CD4-positive, alpha-beta T cell treated with Interferon gamma for 1 hour (primary cell): ENCODE data around the gene XNDC1N.
"Not testable (repeated sequence)": the region's sequence is repeated elsewhere in the genome, so short reads cannot be mapped to it uniquely, and the experiment has no call there.

Experiments used
- DNase-seq: peaks from one replicate; pipeline ENCODE4 v3.0.0-alpha.2; 2020

XNDC1N gene

DNA sequence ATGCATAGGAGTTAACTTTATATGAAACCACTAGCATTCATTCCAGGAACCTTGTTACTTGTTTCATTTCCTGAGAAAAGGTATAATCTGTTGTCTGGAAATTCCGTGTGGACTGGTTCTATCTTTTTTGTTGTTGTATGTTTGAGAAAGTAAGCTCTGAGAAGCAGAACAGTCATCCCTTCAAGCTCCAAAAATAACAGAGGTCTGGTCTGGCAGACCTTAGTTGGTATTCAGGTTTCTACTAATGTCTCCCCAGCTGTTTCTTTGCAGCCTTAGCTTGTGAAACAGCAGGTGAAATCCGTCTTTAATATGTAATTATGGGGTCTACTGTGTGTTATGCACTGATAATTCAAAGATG lies 2.8 kb upstream of the XNDC1N start:
- DNase-seq, result no peak

DNA sequence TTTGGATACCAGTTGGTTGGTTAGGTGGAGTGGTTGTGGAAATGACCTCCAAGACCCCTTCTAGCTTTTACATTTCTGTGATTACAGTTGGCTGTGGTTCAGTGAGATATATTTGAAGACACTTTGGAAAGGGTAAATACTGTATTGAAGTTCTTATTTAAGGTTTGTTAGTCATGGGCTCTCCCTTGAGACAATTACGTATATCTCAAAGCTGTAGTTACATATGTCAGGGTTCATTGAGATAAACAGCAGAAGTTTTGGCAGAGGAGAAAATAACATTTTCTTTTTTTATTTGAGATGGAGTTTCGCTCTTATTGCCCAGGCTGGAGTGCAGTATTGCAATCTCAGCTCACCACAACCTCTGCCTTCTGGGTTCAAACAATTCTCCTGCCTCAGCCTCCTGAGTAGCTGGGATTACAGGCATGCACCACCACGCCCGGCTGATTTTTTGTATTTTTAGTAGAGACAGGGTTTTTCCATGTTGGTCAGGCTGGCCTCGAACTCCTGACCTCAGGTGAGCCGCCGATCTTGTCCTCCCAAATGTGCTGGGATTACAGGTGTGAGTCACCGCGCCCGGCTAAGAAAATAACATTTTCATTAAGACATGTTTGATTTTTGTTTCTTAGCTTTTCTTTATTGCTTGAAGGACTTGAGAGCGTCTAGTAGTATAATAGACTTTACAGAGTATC lies 2.3 kb upstream of the XNDC1N start:
- DNase-seq, result no peak

DNA sequence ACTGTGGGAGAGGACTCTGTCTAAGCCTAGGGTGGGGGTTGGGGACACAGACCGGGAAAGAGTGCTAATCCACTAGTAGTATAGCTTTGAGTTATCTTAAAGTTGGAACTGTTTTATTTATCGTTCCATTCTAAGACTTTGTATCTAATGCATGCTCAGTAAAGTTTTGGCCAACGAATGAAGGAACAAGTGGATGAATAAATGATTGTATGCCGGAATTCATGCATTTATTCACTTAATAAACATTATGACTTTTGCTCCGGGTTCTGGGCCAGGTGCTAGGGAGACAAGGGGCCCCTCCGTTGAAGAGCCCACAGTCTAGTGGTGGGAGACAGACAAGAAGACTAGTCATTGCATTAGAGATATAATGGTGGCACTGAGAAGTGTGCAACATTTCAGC lies 1.1 kb upstream of the XNDC1N start:
- DNase-seq, result no peak

DNA sequence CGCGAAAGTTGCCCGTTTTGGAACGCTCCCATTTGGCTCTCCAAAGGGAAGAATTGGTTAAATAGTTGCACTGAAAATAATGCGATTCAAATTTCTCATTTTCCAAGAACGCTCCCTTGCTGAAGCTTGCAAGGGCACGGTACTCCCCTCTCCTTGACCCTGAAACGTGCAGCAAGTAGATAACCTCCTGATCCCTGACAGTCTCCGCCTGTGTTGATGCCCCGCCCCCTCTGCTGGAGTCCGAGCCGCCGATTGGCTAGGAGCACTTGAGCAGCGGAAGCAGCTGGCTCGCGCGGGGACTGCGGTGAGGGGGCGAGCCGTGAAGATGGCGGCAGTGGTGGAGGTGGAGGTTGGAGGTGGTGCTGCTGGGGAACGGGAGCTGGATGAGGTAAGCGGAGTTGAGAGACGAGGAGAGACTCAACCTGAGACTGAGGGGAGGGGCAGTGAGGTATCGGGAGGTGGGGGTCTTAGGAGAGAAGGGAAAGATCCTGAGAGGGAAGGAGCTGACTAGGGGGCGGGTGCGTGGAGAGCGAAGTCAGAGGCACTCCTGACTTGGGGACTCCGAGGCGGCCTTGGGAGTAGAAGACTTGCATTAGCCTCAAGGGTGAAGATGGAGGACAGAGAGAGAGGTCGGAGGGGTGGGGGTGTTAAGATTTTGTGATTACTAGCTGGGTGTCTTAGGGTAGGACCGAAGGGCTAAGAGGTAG lies 496 bp upstream of the XNDC1N start, which contains the start of gene RNF121:
Gene RNF121 (plus strand): TSS at position 310 of the 707 bp plus-strand sequence. CDS start 16 bp downstream, at position 326.
- peak; percentile 95 for DNase-seq

DNA sequence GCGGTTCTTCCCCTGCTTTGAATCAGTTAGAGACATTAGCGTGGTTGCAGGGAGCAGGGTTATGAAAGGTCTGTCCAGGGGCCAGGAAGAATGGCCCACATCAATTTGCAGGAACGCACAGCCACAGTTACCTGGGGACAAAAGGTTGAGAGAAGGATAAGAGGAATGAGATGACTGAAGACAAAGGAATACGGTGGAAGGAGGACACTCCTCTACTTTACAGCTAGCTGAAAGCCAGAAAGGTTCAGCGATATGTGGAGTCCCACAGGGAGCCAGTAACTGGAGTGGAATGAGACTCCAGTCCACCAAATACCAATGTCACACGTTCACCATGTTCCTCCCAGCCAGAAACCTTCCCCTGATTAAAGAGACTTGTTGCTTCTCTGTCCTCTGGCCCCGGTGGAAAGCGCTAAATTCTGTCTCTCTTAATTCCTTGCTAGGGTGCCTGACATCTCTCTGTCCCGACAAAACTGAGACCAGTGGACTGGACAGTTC lies 10.7 kb downstream of the XNDC1N start:
- DNase-seq, result no peak

DNA sequence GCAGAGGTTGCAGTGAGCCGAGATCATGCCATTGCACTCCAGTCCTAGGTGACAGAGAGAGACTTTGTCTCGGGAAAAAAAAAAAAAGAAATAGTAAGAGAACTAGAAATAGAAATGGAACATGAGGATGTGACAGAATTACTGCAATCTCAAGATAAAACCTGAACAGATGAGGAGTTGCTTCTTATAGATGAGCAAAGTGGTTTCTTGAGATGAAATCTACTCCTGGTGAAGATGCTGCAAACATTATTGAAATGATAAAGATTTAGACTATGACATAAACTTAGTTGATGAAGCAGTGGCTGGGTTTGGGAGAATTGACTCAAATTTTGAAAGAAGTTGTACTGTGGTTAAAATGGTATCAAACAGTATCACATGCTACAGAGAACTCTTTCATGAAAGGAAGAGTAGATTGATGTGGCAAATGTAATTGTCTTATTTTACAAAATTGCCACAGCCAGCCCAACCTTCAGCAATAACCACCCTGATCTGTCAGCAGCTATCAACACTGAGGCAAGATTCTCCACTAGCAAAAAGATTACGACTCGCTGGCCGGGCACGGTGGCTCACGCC lies 13.7 kb downstream of the XNDC1N start:
- DNase-seq, result no peak

DNA sequence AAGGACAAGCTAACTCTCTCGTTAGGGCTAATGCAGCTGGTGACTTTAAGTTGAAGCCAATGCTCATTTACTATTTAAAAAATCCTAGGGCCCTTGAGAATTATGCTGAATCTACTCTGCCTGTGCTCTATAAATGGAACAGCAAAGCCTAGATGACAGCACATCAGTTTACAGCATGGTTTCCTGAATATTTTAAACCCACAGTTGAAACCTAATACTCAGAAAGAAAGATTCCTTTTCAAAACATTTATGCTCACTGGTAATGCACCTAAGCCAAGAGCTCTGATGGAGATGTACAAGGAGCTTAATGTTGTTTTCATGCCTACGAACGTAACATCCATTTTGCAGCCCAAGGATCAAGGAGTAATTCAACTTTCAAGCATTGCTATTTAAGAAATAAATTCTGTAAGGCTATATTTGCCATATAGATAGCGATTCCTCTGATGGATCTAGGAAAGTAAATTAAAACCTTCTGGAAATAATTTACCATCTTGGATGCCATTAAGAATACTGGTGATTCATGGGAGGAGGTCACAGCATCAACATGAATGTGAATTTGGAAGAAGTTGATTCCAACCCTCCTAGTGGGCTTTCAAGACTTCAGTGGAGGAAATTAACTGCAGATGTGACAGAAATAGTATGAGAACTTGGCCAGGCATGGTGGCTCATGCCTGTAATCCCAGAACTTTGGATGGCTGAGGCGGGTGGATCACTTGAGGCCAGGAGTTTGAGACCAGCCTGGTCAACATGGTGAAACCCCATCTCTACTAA lies 14.5 kb downstream of the XNDC1N start:
- no peak for DNase-seq

- DNase-seq, result not testable (repeated sequence)
These were observed 16.4 kb downstream of the XNDC1N start for GRCh38 chr11:71911986-71912340.

GRCh38 chr11:71911321-71911985 lies 16.9 kb downstream of the XNDC1N start:
- DNase-seq, result not testable (repeated sequence)

DNA sequence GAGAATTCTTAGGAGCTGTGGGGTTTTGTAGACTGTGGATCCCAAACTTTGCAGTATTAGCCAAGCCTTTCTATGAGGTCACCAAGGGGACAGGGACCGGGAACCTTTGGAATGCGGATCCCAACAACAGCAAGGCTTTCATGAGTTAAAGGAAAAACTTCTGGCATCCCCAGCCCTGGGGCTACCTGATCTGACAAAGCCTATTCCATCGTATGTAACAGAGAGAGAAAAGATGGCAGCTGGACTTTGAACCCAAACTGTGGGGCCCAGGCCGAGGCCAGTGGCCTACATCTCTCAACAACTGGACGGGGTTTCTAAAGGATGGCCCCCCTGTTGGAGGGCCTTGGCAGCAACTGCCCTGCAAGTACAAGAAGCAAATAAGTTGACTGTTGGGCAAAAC lies 17.6 kb downstream of the XNDC1N start:
- not testable (repeated sequence) for DNase-seq

GRCh38 chr11:71908218-71908617 lies 20.2 kb downstream of the XNDC1N start:
- DNase-seq, result no peak

DNA sequence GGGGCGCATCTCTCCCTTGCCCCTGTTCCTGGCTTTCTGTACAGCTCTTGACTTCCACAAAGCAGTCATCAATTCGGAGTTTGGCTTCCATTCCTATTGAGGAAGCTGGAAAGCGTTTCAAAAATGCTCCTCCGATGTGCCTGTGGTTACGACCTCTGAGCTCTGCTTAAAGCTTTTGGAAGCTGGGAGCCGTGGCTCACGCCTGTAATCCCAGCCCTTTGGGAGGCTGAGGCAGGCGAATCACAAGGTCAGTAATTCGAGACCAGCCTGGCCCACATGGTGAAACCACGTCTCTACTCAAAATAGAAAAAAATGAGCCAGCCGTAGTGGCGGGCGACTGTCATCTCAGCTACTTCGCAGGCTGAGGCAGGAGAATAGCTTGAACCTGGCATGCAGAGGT lies 27.3 kb downstream of the XNDC1N start:
- not testable (repeated sequence) for DNase-seq

GRCh38 chr11:71895961-71896360 lies 32.4 kb downstream of the XNDC1N start:
- DNase-seq, result no peak

DNA sequence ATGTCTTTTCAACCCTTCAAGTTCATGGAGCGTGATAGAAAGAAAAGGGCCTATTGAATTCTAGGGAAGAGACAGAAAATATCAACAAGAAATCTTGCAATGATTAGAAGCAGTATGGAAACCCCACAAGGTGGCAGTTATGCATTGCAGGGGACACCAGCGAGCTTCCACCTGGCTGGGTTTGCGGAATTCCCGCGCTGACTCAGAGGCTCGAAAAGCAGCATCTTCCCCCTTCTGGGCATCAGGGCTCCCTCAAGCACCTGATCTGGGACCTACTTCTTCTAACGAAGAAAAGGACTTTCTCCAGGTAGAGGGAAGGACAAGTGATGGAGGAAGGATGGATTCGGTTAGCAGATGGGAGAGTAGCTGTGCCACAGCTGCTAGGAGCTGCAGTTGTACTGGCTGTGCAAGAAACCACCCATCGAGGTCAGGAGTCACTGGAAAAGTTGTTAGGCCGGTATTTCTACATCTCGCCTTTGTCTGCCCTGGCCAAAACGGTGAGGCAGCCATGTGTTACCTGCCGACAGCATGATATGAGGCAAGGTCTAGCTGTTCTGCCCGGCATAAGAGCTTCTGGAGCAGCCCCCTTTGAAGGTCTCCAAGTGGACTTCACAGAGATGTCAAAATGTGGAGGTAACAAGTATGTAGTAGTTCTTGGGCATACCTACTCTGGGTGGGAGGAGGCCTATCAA lies 39.1 kb downstream of the XNDC1N start:
- DNase-seq, result not testable (repeated sequence)

GRCh38 chr11:71888335-71889010 lies 39.9 kb downstream of the XNDC1N start:
- not testable (repeated sequence) for DNase-seq

DNA sequence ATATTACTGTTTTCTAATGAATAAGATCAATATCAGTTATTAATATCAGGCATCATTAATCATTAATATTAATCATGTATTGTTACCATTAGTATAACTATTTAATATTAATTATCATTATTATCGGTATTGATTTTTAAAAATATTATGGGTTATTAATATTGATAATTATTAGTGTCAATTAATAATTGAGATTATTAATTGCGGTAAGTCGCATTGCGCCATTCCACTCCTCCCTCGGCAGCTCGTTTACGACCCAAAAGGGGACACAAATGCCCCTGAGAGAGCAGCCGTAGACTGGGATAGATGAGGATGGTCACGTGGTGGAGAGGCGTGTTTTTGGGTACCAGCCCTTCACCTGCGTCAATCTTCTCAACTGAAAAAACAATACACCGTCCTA lies 42.6 kb downstream of the XNDC1N start:
- DNase-seq, result not testable (repeated sequence)
